ENCODE measurements around the gene IGDCC3.

The IGDCC3 gene

GRCh38 chr15:65329984-65330735, 47.6 kb downstream of the IGDCC3 start:
- Histone ChIP-seq H3K9me3 (ENCODE audit: control insufficient read depth, low read length) (no peaks in the 10 kb centered on the region), H3K27me3 (replicated peaks; ENCODE audit: control insufficient read depth, insufficient read depth, low read length) (peaks cover 45% of the 10 kb centered on the region), H3K4me3 (ENCODE audit: low read length) (no peak overlapping the region), H3K4me1 (ENCODE audit: control insufficient read depth, insufficient read depth, low read length) (no peaks in the 10 kb centered on the region), H3K9ac (ENCODE audit: low read length) (no peak overlapping the region), H3K36me3 (ENCODE audit: control insufficient read depth, insufficient read depth, low read length, severe bottlenecking) (no peaks in the 10 kb centered on the region)
- no peak for DNase-seq (ENCODE audit: low read depth)

GRCh38 chr15:65329288-65329983, 48.4 kb downstream of the IGDCC3 start:
- no peaks in the 10 kb centered on the region for H3K36me3 ChIP-seq (ENCODE audit: control insufficient read depth, insufficient read depth, low read length, severe bottlenecking)
- H3K4me3 ChIP-seq (ENCODE audit: low read length) = no peak overlapping the region
- peaks cover 39% of the 10 kb centered on the region for H3K27me3 ChIP-seq (replicated peaks; ENCODE audit: control insufficient read depth, insufficient read depth, low read length)
- DNase-seq (ENCODE audit: low read depth) = no peak
- no peaks in the 10 kb centered on the region for H3K4me1 ChIP-seq (ENCODE audit: control insufficient read depth, insufficient read depth, low read length)
- H3K9ac ChIP-seq (ENCODE audit: low read length) = no peak overlapping the region
- H3K9me3 ChIP-seq (ENCODE audit: control insufficient read depth, low read length) = no peaks in the 10 kb centered on the region

- peaks cover 39% of the 10 kb centered on the region for H3K27me3 ChIP-seq (replicated peaks; ENCODE audit: control insufficient read depth, insufficient read depth, low read length)
Observed at GRCh38 chr15:65328506-65329287, 49.1 kb downstream of the IGDCC3 start.

GRCh38 chr15:65327651-65328393, 50.0 kb downstream of the IGDCC3 start:
- Histone ChIP-seq H3K4me3 (ENCODE audit: low read length) (no peak overlapping the region), H3K36me3 (ENCODE audit: control insufficient read depth, insufficient read depth, low read length, severe bottlenecking) (no peaks in the 10 kb centered on the region), H3K9me3 (ENCODE audit: control insufficient read depth, low read length) (no peaks in the 10 kb centered on the region), H3K4me1 (ENCODE audit: control insufficient read depth, insufficient read depth, low read length) (no peaks in the 10 kb centered on the region), H3K27me3 (replicated peaks; ENCODE audit: control insufficient read depth, insufficient read depth, low read length) (peaks cover 41% of the 10 kb centered on the region), H3K9ac (ENCODE audit: low read length) (no peak overlapping the region)
- DNase-seq (ENCODE audit: low read depth) = no peak

More at GRCh38 chr15:65328506-65329287, 49.1 kb downstream of the IGDCC3 start:
- Histone ChIP-seq H3K4me3 (ENCODE audit: low read length) (no peak overlapping the region), H3K36me3 (ENCODE audit: control insufficient read depth, insufficient read depth, low read length, severe bottlenecking) (no peaks in the 10 kb centered on the region), H3K4me1 (ENCODE audit: control insufficient read depth, insufficient read depth, low read length) (no peaks in the 10 kb centered on the region), H3K9ac (ENCODE audit: low read length) (no peak overlapping the region), H3K9me3 (ENCODE audit: control insufficient read depth, low read length) (no peaks in the 10 kb centered on the region)
- DNase-seq (ENCODE audit: low read depth) = no peak

- DNase-seq (ENCODE audit: low read depth) = no peak
- H3K9me3 ChIP-seq (ENCODE audit: control insufficient read depth, low read length) = no peaks in the 10 kb centered on the region
- H3K27me3 ChIP-seq (replicated peaks; ENCODE audit: control insufficient read depth, insufficient read depth, low read length) = peaks cover 43% of the 10 kb centered on the region
- H3K36me3 ChIP-seq (ENCODE audit: control insufficient read depth, insufficient read depth, low read length, severe bottlenecking) = no peaks in the 10 kb centered on the region
- H3K4me1 ChIP-seq (ENCODE audit: control insufficient read depth, insufficient read depth, low read length) = no peaks in the 10 kb centered on the region
- H3K9ac ChIP-seq (ENCODE audit: low read length) = no peak overlapping the region
- no peak overlapping the region for H3K4me3 ChIP-seq (ENCODE audit: low read length)
Observed at GRCh38 chr15:65326818-65327217, 51.0 kb downstream of the IGDCC3 start.

GRCh38 chr15:65326117-65326526, 51.7 kb downstream of the IGDCC3 start:
- no peak for DNase-seq (ENCODE audit: low read depth)
- no peak overlapping the region for H3K4me3 ChIP-seq (ENCODE audit: low read length)
- H3K27me3 ChIP-seq (replicated peaks; ENCODE audit: control insufficient read depth, insufficient read depth, low read length) = peaks cover 43% of the 10 kb centered on the region
- H3K4me1 ChIP-seq (ENCODE audit: control insufficient read depth, insufficient read depth, low read length) = no peaks in the 10 kb centered on the region
- H3K9ac ChIP-seq (ENCODE audit: low read length) = no peak overlapping the region
- H3K9me3 ChIP-seq (ENCODE audit: control insufficient read depth, low read length) = no peaks in the 10 kb centered on the region
- no peaks in the 10 kb centered on the region for H3K36me3 ChIP-seq (ENCODE audit: control insufficient read depth, insufficient read depth, low read length, severe bottlenecking)

GRCh38 chr15:65323071-65323511, 54.7 kb downstream of the IGDCC3 start:
- peaks cover 30% of the 10 kb centered on the region for H3K27me3 ChIP-seq (replicated peaks; ENCODE audit: control insufficient read depth, insufficient read depth, low read length)
- H3K9me3 ChIP-seq (ENCODE audit: control insufficient read depth, low read length) = no peaks in the 10 kb centered on the region
- H3K9ac ChIP-seq (ENCODE audit: low read length) = no peak overlapping the region
- H3K4me3 ChIP-seq (ENCODE audit: low read length) = no peak overlapping the region
- no peaks in the 10 kb centered on the region for H3K4me1 ChIP-seq (ENCODE audit: control insufficient read depth, insufficient read depth, low read length)
- no peaks in the 10 kb centered on the region for H3K36me3 ChIP-seq (ENCODE audit: control insufficient read depth, insufficient read depth, low read length, severe bottlenecking)
- DNase-seq (ENCODE audit: low read depth) = peak; percentile 57

GRCh38 chr15:65318870-65319356, 58.9 kb downstream of the IGDCC3 start:
- Histone ChIP-seq H3K9ac (ENCODE audit: low read length) (no peak overlapping the region), H3K36me3 (ENCODE audit: control insufficient read depth, insufficient read depth, low read length, severe bottlenecking) (no peaks in the 10 kb centered on the region), H3K4me3 (ENCODE audit: low read length) (no peak overlapping the region), H3K27me3 (replicated peaks; ENCODE audit: control insufficient read depth, insufficient read depth, low read length) (peaks cover 31% of the 10 kb centered on the region), H3K9me3 (ENCODE audit: control insufficient read depth, low read length) (no peaks in the 10 kb centered on the region), H3K4me1 (ENCODE audit: control insufficient read depth, insufficient read depth, low read length) (no peaks in the 10 kb centered on the region)
- peak; percentile 91 for DNase-seq (ENCODE audit: low read depth)

GRCh38 chr15:65312400-65312916, 65.3 kb downstream of the IGDCC3 start:
- Histone ChIP-seq H3K27me3 (replicated peaks; ENCODE audit: control insufficient read depth, insufficient read depth, low read length) (peaks cover 7% of the 10 kb centered on the region), H3K9me3 (ENCODE audit: control insufficient read depth, low read length) (no peaks in the 10 kb centered on the region), H3K4me1 (ENCODE audit: control insufficient read depth, insufficient read depth, low read length) (peaks cover 23% of the 10 kb centered on the region), H3K4me3 (ENCODE audit: low read length) (no peak overlapping the region), H3K9ac (ENCODE audit: low read length) (no peak overlapping the region), H3K36me3 (ENCODE audit: control insufficient read depth, insufficient read depth, low read length, severe bottlenecking) (no peaks in the 10 kb centered on the region)
- DNase-seq (ENCODE audit: low read depth) = no peak

GRCh38 chr15:65311760-65312159, 66.0 kb downstream of the IGDCC3 start:
- no peaks in the 10 kb centered on the region for H3K36me3 ChIP-seq (ENCODE audit: control insufficient read depth, insufficient read depth, low read length, severe bottlenecking)
- H3K27me3 ChIP-seq (replicated peaks; ENCODE audit: control insufficient read depth, insufficient read depth, low read length) = peaks cover 7% of the 10 kb centered on the region
- H3K9ac ChIP-seq (ENCODE audit: low read length) = no peak overlapping the region
- H3K4me1 ChIP-seq (ENCODE audit: control insufficient read depth, insufficient read depth, low read length) = peaks cover 23% of the 10 kb centered on the region
- H3K4me3 ChIP-seq (ENCODE audit: low read length) = no peak overlapping the region
- DNase-seq (ENCODE audit: low read depth) = no peak
- H3K9me3 ChIP-seq (ENCODE audit: control insufficient read depth, low read length) = no peaks in the 10 kb centered on the region
